Measurements from ENCODE around the gene TBX1.

TBX1 gene

DNA sequence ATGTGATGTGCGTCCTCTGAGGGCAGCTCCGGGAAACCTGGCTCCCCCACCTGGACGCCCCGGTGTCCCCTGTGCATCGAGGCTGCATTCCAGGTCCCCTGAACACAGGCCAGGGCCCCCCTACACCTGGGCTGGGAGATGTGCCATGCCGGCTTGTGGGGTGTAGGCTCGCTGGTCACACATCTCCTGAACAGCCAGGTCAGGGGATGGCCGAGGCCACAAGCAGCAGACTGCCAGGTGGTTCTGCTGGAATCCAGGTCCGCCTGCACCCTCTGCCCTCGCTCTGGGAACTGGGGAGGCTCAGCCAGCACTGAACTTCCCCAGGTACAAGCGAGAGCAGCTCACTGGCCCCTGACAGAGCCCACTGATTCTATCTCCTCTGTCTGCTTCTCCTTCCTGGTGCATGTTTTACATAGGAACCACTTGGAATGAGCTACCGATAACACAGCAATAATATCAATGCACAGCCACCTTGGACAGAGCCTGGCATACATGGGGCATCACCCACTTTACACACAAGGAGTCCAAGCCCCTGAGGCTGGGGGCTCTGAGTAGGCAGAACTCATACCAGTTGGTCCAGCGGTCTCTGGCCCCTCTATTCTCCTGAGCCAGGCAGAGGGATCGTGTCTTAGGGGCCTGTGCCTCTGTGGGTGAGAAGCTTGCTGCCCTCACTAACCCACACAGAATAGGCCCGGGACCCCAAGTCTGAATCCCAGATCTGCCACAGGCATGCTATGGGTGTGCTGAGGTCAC, 46.8 kb downstream of the TBX1 start:
- WGBS = 93% methylated on average over 15 of the region's 15 CpGs
- Histone ChIP-seq H3K4me1 (ENCODE audit: insufficient read depth, low read length) (no peaks in the 10 kb centered on the region), H3K9ac (ENCODE audit: low read depth, low read length) (no peak overlapping the region)

GRCh38 chr22:19807914-19808872, 47.6 kb downstream of the TBX1 start:
- Histone ChIP-seq H3K9me3 (ENCODE audit: insufficient read depth, low read depth, low read length) (no peaks in the 10 kb centered on the region), H3K4me1 (ENCODE audit: insufficient read depth, low read length) (no peaks in the 10 kb centered on the region), H3K27ac (ENCODE audit: low read depth, low read length) (no peak overlapping the region), H3K9ac (ENCODE audit: low read depth, low read length) (no peak overlapping the region), H3K27me3 (ENCODE audit: insufficient read depth, low read length) (no peaks in the 10 kb centered on the region), H3K4me3 (ENCODE audit: low read length) (no peak overlapping the region), H3K36me3 (ENCODE audit: insufficient read depth, low read length) (0 out of 2 replicates have a peak, but pooled peaks cover 3% of the 10 kb centered on the region)
- WGBS = 93% methylated on average over 20 of the region's 20 CpGs

More for the DNA sequence above, 46.8 kb downstream of the TBX1 start:
- Histone ChIP-seq H3K4me3 (ENCODE audit: low read length) (no peak overlapping the region), H3K27ac (ENCODE audit: low read depth, low read length) (no peak overlapping the region), H3K36me3 (ENCODE audit: insufficient read depth, low read length) (0 out of 2 replicates have a peak, but pooled peaks cover 3% of the 10 kb centered on the region), H3K9me3 (ENCODE audit: insufficient read depth, low read depth, low read length) (no peaks in the 10 kb centered on the region), H3K27me3 (ENCODE audit: insufficient read depth, low read length) (no peaks in the 10 kb centered on the region)

- Histone ChIP-seq H3K27ac (ENCODE audit: low read depth, low read length) (no peak overlapping the region), H3K4me3 (ENCODE audit: low read length) (no peak overlapping the region), H3K36me3 (ENCODE audit: insufficient read depth, low read length) (0 out of 2 replicates have a peak, but pooled peaks cover 3% of the 10 kb centered on the region), H3K9ac (ENCODE audit: low read depth, low read length) (no peak overlapping the region), H3K27me3 (ENCODE audit: insufficient read depth, low read length) (no peaks in the 10 kb centered on the region), H3K9me3 (ENCODE audit: insufficient read depth, low read depth, low read length) (no peaks in the 10 kb centered on the region), H3K4me1 (ENCODE audit: insufficient read depth, low read length) (no peaks in the 10 kb centered on the region)
- 89% methylated on average over 11 of the region's 11 CpGs for WGBS
Observed at GRCh38 chr22:19808873-19809478, 48.4 kb downstream of the TBX1 start.

DNA sequence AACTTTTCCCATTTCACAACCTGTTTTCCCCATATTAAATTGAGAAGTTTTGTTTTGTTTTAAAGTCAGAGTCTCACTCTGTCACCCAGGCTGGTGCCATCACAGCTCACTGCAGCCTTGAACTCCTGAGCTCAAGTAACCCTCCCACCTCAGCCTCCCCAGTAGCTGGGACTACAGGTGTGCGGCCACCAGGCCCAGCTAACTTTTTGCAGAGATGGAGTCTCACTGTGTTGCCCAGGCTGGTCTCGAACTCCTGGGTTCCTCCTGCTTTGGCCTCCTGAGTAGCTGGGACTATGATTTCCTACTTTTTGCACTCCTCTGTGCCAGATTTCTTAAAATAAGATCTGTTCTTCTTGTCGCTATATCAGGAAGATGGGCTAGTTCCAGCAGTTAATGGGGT, 49.2 kb downstream of the TBX1 start:
- Histone ChIP-seq H3K27me3 (ENCODE audit: insufficient read depth, low read length) (no peaks in the 10 kb centered on the region), H3K27ac (ENCODE audit: low read depth, low read length) (no peak overlapping the region), H3K36me3 (ENCODE audit: insufficient read depth, low read length) (0 out of 2 replicates have a peak, but pooled peaks cover 3% of the 10 kb centered on the region), H3K9ac (ENCODE audit: low read depth, low read length) (no peak overlapping the region), H3K4me3 (ENCODE audit: low read length) (no peak overlapping the region), H3K4me1 (ENCODE audit: insufficient read depth, low read length) (no peaks in the 10 kb centered on the region), H3K9me3 (ENCODE audit: insufficient read depth, low read depth, low read length) (no peaks in the 10 kb centered on the region)
- WGBS = 97% methylated on average over 3 of the region's 3 CpGs

GRCh38 chr22:19810381-19811201, 50.0 kb downstream of the TBX1 start:
- Histone ChIP-seq H3K36me3 (ENCODE audit: insufficient read depth, low read length) (0 out of 2 replicates have a peak, but pooled peaks cover 3% of the 10 kb centered on the region), H3K4me3 (ENCODE audit: low read length) (no peak overlapping the region), H3K9me3 (ENCODE audit: insufficient read depth, low read depth, low read length) (no peaks in the 10 kb centered on the region), H3K4me1 (ENCODE audit: insufficient read depth, low read length) (no peaks in the 10 kb centered on the region), H3K27me3 (ENCODE audit: insufficient read depth, low read length) (no peaks in the 10 kb centered on the region), H3K9ac (ENCODE audit: low read depth, low read length) (no peak overlapping the region), H3K27ac (ENCODE audit: low read depth, low read length) (no peak overlapping the region)
- WGBS = 90% methylated on average over 22 of the region's 23 CpGs

GRCh38 chr22:19811211-19811621, 50.6 kb downstream of the TBX1 start:
- Histone ChIP-seq H3K9ac (ENCODE audit: low read depth, low read length) (no peak overlapping the region), H3K36me3 (ENCODE audit: insufficient read depth, low read length) (0 out of 2 replicates have a peak, but pooled peaks cover 3% of the 10 kb centered on the region), H3K27ac (ENCODE audit: low read depth, low read length) (no peak overlapping the region), H3K4me3 (ENCODE audit: low read length) (no peak overlapping the region), H3K9me3 (ENCODE audit: insufficient read depth, low read depth, low read length) (no peaks in the 10 kb centered on the region), H3K27me3 (ENCODE audit: insufficient read depth, low read length) (no peaks in the 10 kb centered on the region), H3K4me1 (ENCODE audit: insufficient read depth, low read length) (no peaks in the 10 kb centered on the region)
- WGBS = 94% methylated on average over 12 of the region's 12 CpGs

- H3K9ac ChIP-seq (ENCODE audit: low read depth, low read length) = no peak overlapping the region
- H3K27me3 ChIP-seq (ENCODE audit: insufficient read depth, low read length) = no peaks in the 10 kb centered on the region
- WGBS = 94% methylated on average over 36 of the region's 36 CpGs
- no peaks in the 10 kb centered on the region for H3K9me3 ChIP-seq (ENCODE audit: insufficient read depth, low read depth, low read length)
- H3K36me3 ChIP-seq (ENCODE audit: insufficient read depth, low read length) = 0 out of 2 replicates have a peak, but pooled peaks cover 3% of the 10 kb centered on the region
- H3K4me3 ChIP-seq (ENCODE audit: low read length) = no peak overlapping the region
- no peak overlapping the region for H3K27ac ChIP-seq (ENCODE audit: low read depth, low read length)
- no peaks in the 10 kb centered on the region for H3K4me1 ChIP-seq (ENCODE audit: insufficient read depth, low read length)
Observed at GRCh38 chr22:19811811-19812771, 51.5 kb downstream of the TBX1 start.

- H3K27ac ChIP-seq (ENCODE audit: low read depth, low read length) = no peak overlapping the region
Observed at GRCh38 chr22:19812910-19813309, 52.3 kb downstream of the TBX1 start.

DNA sequence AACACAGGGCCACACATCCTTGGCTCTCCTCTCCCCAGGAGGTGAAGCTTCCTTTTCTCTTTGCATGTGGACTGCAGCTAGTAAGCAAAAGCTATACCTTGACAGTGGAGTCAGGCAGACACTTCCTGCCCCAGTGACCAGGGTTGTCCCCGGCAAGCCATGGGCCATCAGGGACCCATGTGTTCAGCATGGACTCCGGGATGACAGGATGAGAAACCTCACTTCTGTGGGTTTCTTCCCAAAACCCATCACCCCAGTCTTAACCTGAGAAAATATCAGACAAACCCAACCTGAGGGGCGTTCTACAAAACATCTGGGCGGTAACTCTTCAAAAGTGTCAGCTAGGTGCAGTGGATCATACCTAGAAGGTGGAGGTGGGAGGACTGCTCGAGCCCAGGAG, 53.9 kb downstream of the TBX1 start:
- Histone ChIP-seq H3K27ac (ENCODE audit: low read depth, low read length) (no peak overlapping the region), H3K9ac (ENCODE audit: low read depth, low read length) (no peak overlapping the region)

More at GRCh38 chr22:19812910-19813309, 52.3 kb downstream of the TBX1 start:
- Histone ChIP-seq H3K9ac (ENCODE audit: low read depth, low read length) (no peak overlapping the region), H3K27me3 (ENCODE audit: insufficient read depth, low read length) (no peaks in the 10 kb centered on the region), H3K9me3 (ENCODE audit: insufficient read depth, low read depth, low read length) (no peaks in the 10 kb centered on the region), H3K4me3 (ENCODE audit: low read length) (no peak overlapping the region), H3K4me1 (ENCODE audit: insufficient read depth, low read length) (no peaks in the 10 kb centered on the region), H3K36me3 (ENCODE audit: insufficient read depth, low read length) (0 out of 2 replicates have a peak, but pooled peaks cover 3% of the 10 kb centered on the region)
- 96% methylated on average over 11 of the region's 11 CpGs for WGBS

More for the DNA sequence above, 53.9 kb downstream of the TBX1 start:
- Histone ChIP-seq H3K9me3 (ENCODE audit: insufficient read depth, low read depth, low read length) (no peaks in the 10 kb centered on the region), H3K4me3 (ENCODE audit: low read length) (no peak overlapping the region), H3K27me3 (ENCODE audit: insufficient read depth, low read length) (no peaks in the 10 kb centered on the region), H3K4me1 (ENCODE audit: insufficient read depth, low read length) (no peaks in the 10 kb centered on the region), H3K36me3 (ENCODE audit: insufficient read depth, low read length) (0 out of 2 replicates have a peak, but pooled peaks cover 3% of the 10 kb centered on the region)
- 93% methylated on average over 5 of the region's 5 CpGs for WGBS

Data from HUES64 (cell line).